ENCODE measurements around the gene ELP5.

ELP5 gene

GRCh38 chr17:7281953-7282751 is 30.1 kb downstream of the ELP5 start:
- Histone ChIP-seq H3K4me3 (ENCODE audit: low read length) (peak overlapping the region; percentile 59), H2AFZ (ENCODE audit: low read depth, low read length) (peak overlapping the region; percentile 31), H3K9me3 (ENCODE audit: low read length) (no peaks in the 10 kb centered on the region), H3K4me1 (ENCODE audit: insufficient read depth, low read length) (peaks cover 14% of the 10 kb centered on the region), H3K27me3 (ENCODE audit: insufficient read depth, low read length) (no peaks in the 10 kb centered on the region), H3K36me3 (ENCODE audit: insufficient read depth, low read length) (no peaks in the 10 kb centered on the region)

GRCh38 chr17:7282752-7283321 is 30.8 kb downstream of the ELP5 start:
- Histone ChIP-seq H3K36me3 (ENCODE audit: insufficient read depth, low read length) (no peaks in the 10 kb centered on the region), H3K4me1 (ENCODE audit: insufficient read depth, low read length) (peaks cover 14% of the 10 kb centered on the region), H3K9me3 (ENCODE audit: low read length) (no peaks in the 10 kb centered on the region), H3K4me3 (ENCODE audit: low read length) (peak overlapping the region; percentile 59), H2AFZ (ENCODE audit: low read depth, low read length) (no peak overlapping the region), H3K27me3 (ENCODE audit: insufficient read depth, low read length) (no peaks in the 10 kb centered on the region)

- Histone ChIP-seq H3K4me3 (ENCODE audit: low read length) (no peak overlapping the region), H3K9me3 (ENCODE audit: low read length) (no peaks in the 10 kb centered on the region), H3K4me1 (ENCODE audit: insufficient read depth, low read length) (peaks cover 14% of the 10 kb centered on the region), H2AFZ (ENCODE audit: low read depth, low read length) (no peak overlapping the region), H3K36me3 (ENCODE audit: insufficient read depth, low read length) (no peaks in the 10 kb centered on the region), H3K27me3 (ENCODE audit: insufficient read depth, low read length) (no peaks in the 10 kb centered on the region)
These were observed 31.6 kb downstream of the ELP5 start for GRCh38 chr17:7283471-7284216.

GRCh38 chr17:7284911-7285310 is 32.9 kb downstream of the ELP5 start:
- H3K4me3 ChIP-seq (ENCODE audit: low read length): no peak overlapping the region
- no peaks in the 10 kb centered on the region for H3K36me3 ChIP-seq (ENCODE audit: insufficient read depth, low read length)
- no peaks in the 10 kb centered on the region for H3K27me3 ChIP-seq (ENCODE audit: insufficient read depth, low read length)
- peaks cover 14% of the 10 kb centered on the region for H3K4me1 ChIP-seq (ENCODE audit: insufficient read depth, low read length)
- H2AFZ ChIP-seq (ENCODE audit: low read depth, low read length): no peak overlapping the region
- H3K9me3 ChIP-seq (ENCODE audit: low read length): no peaks in the 10 kb centered on the region

GRCh38 chr17:7285679-7286078 is 33.7 kb downstream of the ELP5 start:
- Histone ChIP-seq H3K9me3 (ENCODE audit: low read length) (no peaks in the 10 kb centered on the region), H3K4me3 (ENCODE audit: low read length) (no peak overlapping the region), H2AFZ (ENCODE audit: low read depth, low read length) (no peak overlapping the region), H3K27me3 (ENCODE audit: insufficient read depth, low read length) (no peaks in the 10 kb centered on the region), H3K36me3 (ENCODE audit: insufficient read depth, low read length) (no peaks in the 10 kb centered on the region), H3K4me1 (ENCODE audit: insufficient read depth, low read length) (peaks cover 11% of the 10 kb centered on the region)

GRCh38 chr17:7289256-7290032 is 37.4 kb downstream of the ELP5 start:
- H2AFZ ChIP-seq (ENCODE audit: low read depth, low read length): no peak overlapping the region
- H3K9me3 ChIP-seq (ENCODE audit: low read length): no peaks in the 10 kb centered on the region
- no peaks in the 10 kb centered on the region for H3K36me3 ChIP-seq (ENCODE audit: insufficient read depth, low read length)
- no peak overlapping the region for H3K4me3 ChIP-seq (ENCODE audit: low read length)
- peaks cover 9% of the 10 kb centered on the region for H3K4me1 ChIP-seq (ENCODE audit: insufficient read depth, low read length)
- H3K27me3 ChIP-seq (ENCODE audit: insufficient read depth, low read length): peaks cover 25% of the 10 kb centered on the region

- Histone ChIP-seq H3K4me3 (ENCODE audit: low read length) (no peak overlapping the region), H3K27me3 (ENCODE audit: insufficient read depth, low read length) (peaks cover 29% of the 10 kb centered on the region)
These were observed 38.2 kb downstream of the ELP5 start for GRCh38 chr17:7290166-7290565.

GRCh38 chr17:7290685-7291084 is 38.7 kb downstream of the ELP5 start:
- Histone ChIP-seq H3K27me3 (ENCODE audit: insufficient read depth, low read length) (peaks cover 33% of the 10 kb centered on the region), H3K4me1 (ENCODE audit: insufficient read depth, low read length) (peaks cover 12% of the 10 kb centered on the region), H2AFZ (ENCODE audit: low read depth, low read length) (no peak overlapping the region), H3K9me3 (ENCODE audit: low read length) (no peaks in the 10 kb centered on the region), H3K36me3 (ENCODE audit: insufficient read depth, low read length) (no peaks in the 10 kb centered on the region), H3K4me3 (ENCODE audit: low read length) (no peak overlapping the region)

More at GRCh38 chr17:7290166-7290565, 38.2 kb downstream of the ELP5 start:
- peaks cover 12% of the 10 kb centered on the region for H3K4me1 ChIP-seq (ENCODE audit: insufficient read depth, low read length)
- H3K9me3 ChIP-seq (ENCODE audit: low read length): no peaks in the 10 kb centered on the region
- no peaks in the 10 kb centered on the region for H3K36me3 ChIP-seq (ENCODE audit: insufficient read depth, low read length)
- H2AFZ ChIP-seq (ENCODE audit: low read depth, low read length): no peak overlapping the region

GRCh38 chr17:7292194-7292593 is 40.2 kb downstream of the ELP5 start:
- Histone ChIP-seq H3K36me3 (ENCODE audit: insufficient read depth, low read length) (no peaks in the 10 kb centered on the region), H3K27me3 (ENCODE audit: insufficient read depth, low read length) (peaks cover 41% of the 10 kb centered on the region), H3K4me3 (ENCODE audit: low read length) (no peak overlapping the region), H3K4me1 (ENCODE audit: insufficient read depth, low read length) (peaks cover 18% of the 10 kb centered on the region), H3K9me3 (ENCODE audit: low read length) (no peaks in the 10 kb centered on the region), H2AFZ (ENCODE audit: low read depth, low read length) (no peak overlapping the region)

- Histone ChIP-seq H2AFZ (ENCODE audit: low read depth, low read length) (no peak overlapping the region), H3K4me3 (ENCODE audit: low read length) (no peak overlapping the region), H3K9me3 (ENCODE audit: low read length) (no peaks in the 10 kb centered on the region), H3K36me3 (ENCODE audit: insufficient read depth, low read length) (no peaks in the 10 kb centered on the region), H3K27me3 (ENCODE audit: insufficient read depth, low read length) (peaks cover 41% of the 10 kb centered on the region), H3K4me1 (ENCODE audit: insufficient read depth, low read length) (peaks cover 18% of the 10 kb centered on the region)
These were observed 40.7 kb downstream of the ELP5 start for GRCh38 chr17:7292729-7293128.

GRCh38 chr17:7293159-7293558 is 41.1 kb downstream of the ELP5 start:
- peaks cover 41% of the 10 kb centered on the region for H3K27me3 ChIP-seq (ENCODE audit: insufficient read depth, low read length)

GRCh38 chr17:7293816-7294613 is 42.0 kb downstream of the ELP5 start:
- Histone ChIP-seq H3K27me3 (ENCODE audit: insufficient read depth, low read length) (peaks cover 41% of the 10 kb centered on the region), H3K4me3 (ENCODE audit: low read length) (peak overlapping the region; percentile 4), H3K36me3 (ENCODE audit: insufficient read depth, low read length) (no peaks in the 10 kb centered on the region), H3K9me3 (ENCODE audit: low read length) (no peaks in the 10 kb centered on the region), H2AFZ (ENCODE audit: low read depth, low read length) (peak overlapping the region; percentile 3), H3K4me1 (ENCODE audit: insufficient read depth, low read length) (peaks cover 18% of the 10 kb centered on the region)

More at GRCh38 chr17:7293159-7293558, 41.1 kb downstream of the ELP5 start:
- Histone ChIP-seq H3K4me3 (ENCODE audit: low read length) (no peak overlapping the region), H3K4me1 (ENCODE audit: insufficient read depth, low read length) (peaks cover 18% of the 10 kb centered on the region), H3K36me3 (ENCODE audit: insufficient read depth, low read length) (no peaks in the 10 kb centered on the region), H2AFZ (ENCODE audit: low read depth, low read length) (no peak overlapping the region), H3K9me3 (ENCODE audit: low read length) (no peaks in the 10 kb centered on the region)
